ENCODE measurements around the gene ERC1. TPM values are rescaled to one million over a fixed set of nuclear protein-coding genes. Genes with fewer than 3 reads are reported as not detected.

Gene ERC1
- total and polyA plus RNA-seq, 9 of the 15 experiments (the other 6 are each of a cell fraction or from before 2014, with no cell fraction given): 0.74 to 11.8 (median 4.8) TPM

- H3K9me1 ChIP-seq (ENCODE audit: control insufficient read depth, insufficient read depth, low read length): no peaks in the 10 kb centered on the region
- 14% methylated on average over 4 of the region's 4 CpGs for WGBS (ENCODE audit: insufficient coverage, low coverage, missing lambda C conversion rate)
- no peaks in the 10 kb centered on the region for H4K20me1 ChIP-seq (replicated peaks; ENCODE audit: control insufficient read depth, insufficient read depth, low read length)
- in situ Hi-C loops (cut with MboI): no loop called here
- FAIRE-seq: peak; percentile 11
- 0 out of 2 replicates have a peak overlapping the region, but pooled peaks have one; percentile 18 for H3K4me2 ChIP-seq (ENCODE audit: insufficient read depth, low read length)
- H3K36me3 ChIP-seq (ENCODE audit: control insufficient read depth, insufficient read depth, low read length): no peaks in the 10 kb centered on the region
- BruUV-seq (replicated peaks): no TSS peak
- POLR2A ChIA-PET: interaction anchor here (1.6 kb wide), 1 partner anchor 12 kb away, joined by 5 read pairs; no protein-coding TSS in a partner anchor
- H3K27ac ChIP-seq (ENCODE audit: extremely low read depth, low read depth, low read length): peak overlapping the region; percentile 44; the same call in 2 of the 3 replicates
- ATAC-seq: no peak
- no peak overlapping the region for H3K4me3 ChIP-seq
- no peak for DNase-seq (ENCODE audit: extremely low read depth in 1 of 4, low spot score in 3 of 4)
- no peaks in the 10 kb centered on the region for H3K9me3 ChIP-seq (replicated peaks; ENCODE audit: control insufficient read depth, insufficient read depth, low read depth, low read length)
- peaks cover 12 to 38% of the 10 kb centered on the region in 2 experiments for H3K4me1 ChIP-seq (replicated peaks in 1 of 2; ENCODE audit: control insufficient read depth in 2 of 2, insufficient read depth in 2 of 2, low read length in 2 of 2)
- H3K27me3 ChIP-seq (ENCODE audit: control insufficient read depth in 2 of 2, insufficient read depth in 2 of 2, low read length in 2 of 2): no peaks in the 10 kb centered on the region
- TF ChIP-seq U2AF1 (optimal IDR thresholded peaks at IDR 0.05; ENCODE audit: low read depth, low read length): no peak
- H2AFZ ChIP-seq (ENCODE audit: low read depth, low read length): 0 out of 2 replicates have a peak overlapping the region, but pooled peaks have one; percentile 52
- intact Hi-C loops (cut with micrococcal nuclease): no loop called here
- peak overlapping the region; percentile 40 to 53; a peak in 2 of 4 replicates for H3K9ac ChIP-seq (ENCODE audit: insufficient read depth in 1 of 2, low read depth in 2 of 2, low read length in 2 of 2)
- no peaks in the 10 kb centered on the region for H3K79me2 ChIP-seq (ENCODE audit: control insufficient read depth, insufficient read depth, low read length)
- CTCF ChIA-PET (ENCODE audit: low intra/inter-chr PET ratio): no interaction called here
These were observed 315.8 kb downstream of the ERC1 start for GRCh38 chr12:1306817-1307216.

- no TSS peak for BruUV-seq (replicated peaks)
- no peak overlapping the region for H3K4me2 ChIP-seq (ENCODE audit: insufficient read depth, low read length)
- no peak overlapping the region for H3K27ac ChIP-seq (ENCODE audit: extremely low read depth, low read depth, low read length)
- no peaks in the 10 kb centered on the region for H3K9me1 ChIP-seq (ENCODE audit: control insufficient read depth, insufficient read depth, low read length)
- TF ChIP-seq SMAD2 (IDR thresholded peaks at IDR 0.05; ENCODE audit: low read depth, low read length): no peak
- TF ChIP-seq HINFP (tag; conservative IDR thresholded peaks at IDR 0.05; ENCODE audit: low read depth): no peak
- TF ChIP-seq ZNF785 (CRISPR knock-in tag; IDR thresholded peaks at IDR 0.05): no peak
- TF ChIP-seq ZNF77 (CRISPR knock-in tag; IDR thresholded peaks at IDR 0.05): no peak
- no peak for TF ChIP-seq BRD9 (IDR thresholded peaks at IDR 0.05; ENCODE audit: low read depth, partially characterized antibody)
- no peak for TF ChIP-seq SETDB1 (IDR thresholded peaks at IDR 0.05; ENCODE audit: low read length)
- no peak for TF ChIP-seq PRMT5 (CRISPR knock-in tag; IDR thresholded peaks at IDR 0.05)
- TF ChIP-seq MAX (CRISPR knock-in tag; IDR thresholded peaks at IDR 0.05): no peak
- no peak for TF ChIP-seq RUNX1 (IDR thresholded peaks at IDR 0.05; ENCODE audit: low read depth)
- TF ChIP-seq CXXC5 (CRISPR knock-in tag; IDR thresholded peaks at IDR 0.05): no peak
- no peak for TF ChIP-seq CBX5 (IDR thresholded peaks at IDR 0.05; ENCODE audit: borderline replicate concordance, low read depth)
- CTCF ChIA-PET (ENCODE audit: low intra/inter-chr PET ratio): no interaction called here
- no peak for ATAC-seq
- no peaks in the 10 kb centered on the region for H3K79me2 ChIP-seq (ENCODE audit: control insufficient read depth, insufficient read depth, low read length)
- FAIRE-seq: no peak
- H3K36me3 ChIP-seq (ENCODE audit: control insufficient read depth, insufficient read depth, low read length): no peaks in the 10 kb centered on the region
- intact Hi-C loops (cut with micrococcal nuclease) (no loop called here), in situ Hi-C loops (cut with MboI) (no loop called here)
- H3K4me3 ChIP-seq: no peak overlapping the region
- DNase-seq (ENCODE audit: extremely low read depth in 1 of 4, low spot score in 3 of 4): no peak
- H4K20me1 ChIP-seq (replicated peaks; ENCODE audit: control insufficient read depth, insufficient read depth, low read length): no peaks in the 10 kb centered on the region
- H3K9me3 ChIP-seq (replicated peaks; ENCODE audit: control insufficient read depth, insufficient read depth, low read depth, low read length): no peaks in the 10 kb centered on the region
- POLR2A ChIA-PET: interaction anchor here (1.6 kb wide), 1 partner anchor 11 kb away, joined by 5 read pairs; no protein-coding TSS in a partner anchor
- no peaks in the 10 kb centered on the region for H3K27me3 ChIP-seq (ENCODE audit: control insufficient read depth in 2 of 2, insufficient read depth in 2 of 2, low read length in 2 of 2)
- H3K9ac ChIP-seq (ENCODE audit: insufficient read depth in 1 of 2, low read depth in 2 of 2, low read length in 2 of 2): no peak overlapping the region
- no peak overlapping the region for H2AFZ ChIP-seq (ENCODE audit: low read depth, low read length)
- WGBS (ENCODE audit: insufficient coverage, low coverage, missing lambda C conversion rate): 100% methylated on average over 1 of the region's 1 CpG
- H3K4me1 ChIP-seq (replicated peaks in 1 of 2; ENCODE audit: control insufficient read depth in 2 of 2, insufficient read depth in 2 of 2, low read length in 2 of 2): peaks cover 12 to 41% of the 10 kb centered on the region in 2 experiments
These were observed 316.8 kb downstream of the ERC1 start for GRCh38 chr12:1307796-1308195.

Measured in K562 (cell line).